Kidney (tissue), 14 donors: ENCODE results near the gene TAF7. TPM values are rescaled to one million over a fixed set of nuclear protein-coding genes. Genes with fewer than 3 reads are reported as not detected.
"Not testable (repeated sequence)": the region's sequence is repeated elsewhere in the genome, so short reads cannot be mapped to it uniquely, and the experiment has no call there.

ENCODE experiments used
- DNase-seq, 5 donors: peaks; one replicate each; pipeline ENCODE4 v3.0.0-alpha.2; 2013 to 2020
- FAIRE-seq: peaks from 2 replicates; lab custom pipeline; 2012; peaks lifted over from hg19 to GRCh38; lab: Jason Lieb, UNC
- H3K27ac ChIP-seq, 2 donors: one replicate each; pipeline ENCODE4 v1.7.0; 2013; ENCODE audit warnings: low read depth in 2 of 2, low read length in 2 of 2, inconsistent platforms in 1 of 2
- H3K27me3 ChIP-seq: one replicate; pipeline ENCODE4 v1.7.1; 2013; ENCODE audit warnings: low read length, inconsistent platforms; ENCODE audit not compliant: control insufficient read depth, insufficient read depth
- H3K36me3 ChIP-seq, 3 donors: one replicate each; pipeline versions ENCODE4 v1.7.0 to v1.7.1; 2013; ENCODE audit warnings: low read length in 3 of 3, control low read depth in 1 of 3, inconsistent platforms in 1 of 3; ENCODE audit not compliant: insufficient read depth in 3 of 3, control insufficient read depth in 2 of 3
- H3K4me1 ChIP-seq, 3 donors: one replicate each; pipeline versions ENCODE4 v1.7.0 to v1.7.1; 2013; ENCODE audit warnings: low read length in 3 of 3, inconsistent platforms in 1 of 3, low read depth in 1 of 3; ENCODE audit not compliant: control insufficient read depth in 2 of 3, insufficient read depth in 2 of 3
- H3K4me3 ChIP-seq, 3 donors: one replicate each; pipeline versions ENCODE4 v1.7.0 to v1.8.1; 2013; ENCODE audit warnings: low read length in 3 of 3, control low read depth in 1 of 3, inconsistent platforms in 1 of 3
- H3K9ac ChIP-seq, 3 donors: one replicate each; pipeline versions ENCODE4 v1.7.0 to v1.7.1; 2013; ENCODE audit warnings: low read length in 3 of 3, control low read depth in 1 of 3, inconsistent platforms in 1 of 3
- H3K9me3 ChIP-seq, 3 donors: one replicate each; pipeline versions ENCODE4 v1.7.0 to v1.7.1; 2013; ENCODE audit warnings: low read length in 3 of 3, control low read depth in 1 of 3, inconsistent platforms in 1 of 3; ENCODE audit not compliant: control insufficient read depth in 2 of 3, insufficient read depth in 1 of 3
- CTCF ChIP-seq: IDR thresholded peaks from 3 replicates; pipeline ENCODE4 v1.5.1; 2012; ENCODE audit warnings: mild to moderate bottlenecking, moderate library complexity, borderline replicate concordance; ENCODE audit not compliant: insufficient read depth; ENCODE audit errors: extremely low read depth
- intact Hi-C: fragments of 100-400 bp; cut with DNase I; formaldehyde crosslinking; loops from one replicate; pipeline ENCODE4 v1.11.1; 2022
- polyA plus RNA-seq: library from polyadenylated mRNA; stranded (reverse); fragments of 350-450 nt; fragmentation: Illumina TruSeq; extraction: RNeasy Lipid Tissue Mini Kit (QIAGEN cat#74804); gene quantifications from one replicate; pipeline ENCODE4 v1.2.3, GENCODE V29; 2014; ENCODE audit warnings: low read depth, low replicate concordance; ENCODE audit not compliant: insufficient read depth
- total RNA-seq: library from RNA; stranded (reverse); fragmentation: NEBNext Ultra II Directional; extraction: Animal tissue kit (Norgen Biotek cat#: 25700); gene quantifications from one replicate; pipeline ENCODE4 v1.2.1, GENCODE V29; 2021
- donor health status: control.
- donor health status: control.
- donor health status: control.
- donor health status: control.
- donor health status: control.
- donor health status: DM: yes; HTN: yes; CAD: no.
- donor health status: Normal renal cell carcinoma (clear cell type).

TAF7 gene
- total and polyA plus RNA-seq, 2 donors from 2014 or later, result 71.3 to 73.5 TPM

GRCh38 chr5:141338538-141339306, 18.1 kb upstream of the TAF7 start, which contains the start of gene PCDHGA2:
PCDHGA2 (plus strand) TSS chr5:141338760.
- intact Hi-C loops, result no loop called here
- H3K36me3 ChIP-seq, result no peaks in the 10 kb centered on the region
- H3K4me3 ChIP-seq, result peak within 1 kb of the TSS; percentile 31 to 55 (median 42)
- FAIRE-seq, result no peak
- H3K9me3 ChIP-seq, result peaks cover 0 to 56% (median 26%) of the 10 kb centered on the region in 3 donors
- no peak within 1 kb of the TSS for H3K27ac ChIP-seq
- no peaks in the 10 kb centered on the region for H3K27me3 ChIP-seq
- peak in 3 of 5 donors; percentile 57 to 80 (median 76) for DNase-seq
- no peak within 1 kb of the TSS for H3K9ac ChIP-seq
- TF ChIP-seq CTCF, result peak; percentile 18
- H3K4me1 ChIP-seq, result no peaks in the 10 kb centered on the region

GRCh38 chr5:141332571-141332970, 12.0 kb upstream of the TAF7 start:
- H3K27ac ChIP-seq, H3K27me3 ChIP-seq, H3K36me3 ChIP-seq, H3K4me3 ChIP-seq, DNase-seq, H3K9ac ChIP-seq, FAIRE-seq, H3K4me1 ChIP-seq, intact Hi-C loops: not testable (repeated sequence)
- H3K9me3 ChIP-seq, result peaks cover 0 to 45% (median 18%) of the 10 kb centered on the region in 3 donors

- no peaks in the 10 kb centered on the region for H3K27me3 ChIP-seq
- DNase-seq (peak in 1 of 5 donors; percentile 9), FAIRE-seq (no peak)
- intact Hi-C loops, result no loop called here
- H3K4me1 ChIP-seq, result no peaks in the 10 kb centered on the region
- no peak within 1 kb of the TSS for H3K9ac ChIP-seq
- no peaks in the 10 kb centered on the region for H3K36me3 ChIP-seq
- peaks cover 0 to 39% (median 17%) of the 10 kb centered on the region in 3 donors for H3K9me3 ChIP-seq
- H3K4me3 ChIP-seq, result peak within 1 kb of the TSS in 1 of 3 donors; percentile 8
- peak; percentile 21 for TF ChIP-seq CTCF
- H3K27ac ChIP-seq, result no peak within 1 kb of the TSS
These were observed 9.9 kb upstream of the TAF7 start, which contains the start of gene PCDHGA1 for GRCh38 chr5:141330299-141331080. PCDHGA1 (plus strand) TSS chr5:141330514.

GRCh38 chr5:141328231-141328630, 7.6 kb upstream of the TAF7 start:
- no peak overlapping the region for H3K27ac ChIP-seq
- no peaks in the 10 kb centered on the region for H3K27me3 ChIP-seq
- DNase-seq (no peak), FAIRE-seq (no peak)
- TF ChIP-seq CTCF, result no peak
- H3K4me3 ChIP-seq, result no peak overlapping the region
- no peaks in the 10 kb centered on the region for H3K4me1 ChIP-seq
- intact Hi-C loops, result no loop called here
- H3K9me3 ChIP-seq, result peaks cover 0 to 39% (median 16%) of the 10 kb centered on the region in 3 donors
- H3K36me3 ChIP-seq, result no peaks in the 10 kb centered on the region
- H3K9ac ChIP-seq, result no peak overlapping the region
